WTC11 (cell line): ENCODE measurements around the gene GPD1L. TPM values are rescaled to one million over a fixed set of nuclear protein-coding genes. Genes with fewer than 3 reads are reported as not detected.

Experiments
- ATAC-seq: fragments of 200-7000 bp; cut with Tn5 transposase; 2 replicates; pipeline ENCODE4 v1.10.0; 2021; ENCODE audit warnings: mild to moderate bottlenecking, moderate library complexity
- CTCF ChIA-PET: fragments of 300-600 bp; sonication (Branson Sonifier 250); formaldehyde crosslinking; loops from one replicate; lab custom pipeline; 2021; ENCODE audit warnings: antibody characterized with exemption; lab: Charles Lee
- POLR2A ChIA-PET: fragments of 350-600 bp; sonication (Branson Sonifier 250); formaldehyde crosslinking; loops from one replicate; lab custom pipeline; 2021; ENCODE audit warnings: antibody characterized with exemption; lab: Charles Lee
- DNase-seq: peaks from one replicate; pipeline ENCODE4 v3.0.0; 2021; ENCODE audit warnings: low spot score
- H3K27ac Mint-ChIP-seq: 2 replicates; pipeline ENCODE4 v1.8.0; 2021; ENCODE audit warnings: mixed read lengths
- H3K27me3 Mint-ChIP-seq: 2 replicates; pipeline ENCODE4 v1.8.0; 2021; ENCODE audit warnings: low read depth, mild to moderate bottlenecking, moderate library complexity, mixed read lengths
- H3K36me3 Mint-ChIP-seq: 2 replicates; pipeline ENCODE4 v1.8.0; 2021; ENCODE audit warnings: mixed read lengths
- H3K4me1 Mint-ChIP-seq: 2 replicates; pipeline ENCODE4 v1.8.0; 2022; ENCODE audit warnings: mixed read lengths
- H3K4me3 Mint-ChIP-seq: 2 replicates; pipeline ENCODE4 v1.8.0; 2021; ENCODE audit warnings: mild to moderate bottlenecking, moderate library complexity, mixed read lengths
- H3K9me3 Mint-ChIP-seq: 2 replicates; pipeline ENCODE4 v1.8.0; 2021; ENCODE audit warnings: mixed read lengths
- ELF4 ChIP-seq: sonication (generic); formaldehyde crosslinking; IDR thresholded peaks from 2 replicates; pipeline ENCODE4 v1.8.1; 2022; ENCODE audit warnings: low read depth, mild to moderate bottlenecking, moderate library complexity, missing genetic modification reagents
- FOXP1 ChIP-seq: sonication (generic); formaldehyde crosslinking; IDR thresholded peaks from 2 replicates; pipeline ENCODE4 v1.8.0; 2022; ENCODE audit warnings: missing genetic modification reagents, mild to moderate bottlenecking, moderate library complexity, borderline replicate concordance
- IRF2 ChIP-seq: sonication (generic); formaldehyde crosslinking; IDR thresholded peaks from 2 replicates; pipeline ENCODE4 v1.8.0; 2022; ENCODE audit warnings: low read depth, missing genetic modification reagents, borderline replicate concordance
- MAX ChIP-seq: sonication (generic); formaldehyde crosslinking; IDR thresholded peaks from 2 replicates; pipeline ENCODE4 v1.8.0; 2022; ENCODE audit warnings: mild to moderate bottlenecking, missing genetic modification reagents
- NFYB ChIP-seq: sonication (generic); formaldehyde crosslinking; conservative IDR thresholded peaks from 2 replicates; pipeline ENCODE4 v1.8.0; 2022; ENCODE audit warnings: low read depth, missing genetic modification reagents
- OVOL2 ChIP-seq: fragments of 250-450 bp; sonication (Bioruptor Pico); IDR thresholded peaks from 2 replicates; pipeline ENCODE4 v1.9.0; 2021; ENCODE audit warnings: mild to moderate bottlenecking, borderline replicate concordance
- SMAD3 ChIP-seq: sonication (generic); formaldehyde crosslinking; IDR thresholded peaks from 2 replicates; pipeline ENCODE4 v1.8.0; 2022; ENCODE audit warnings: missing genetic modification reagents, mild to moderate bottlenecking, borderline replicate concordance
- SP1 ChIP-seq: sonication (generic); formaldehyde crosslinking; conservative IDR thresholded peaks from 2 replicates; pipeline ENCODE4 v1.8.1; 2022; ENCODE audit warnings: missing genetic modification reagents
- STAT6 ChIP-seq: sonication (generic); formaldehyde crosslinking; conservative IDR thresholded peaks from 2 replicates; pipeline ENCODE4 v1.8.1; 2023; ENCODE audit warnings: mild to moderate bottlenecking, low read depth, missing genetic modification reagents, moderate library complexity
- ZNF219 ChIP-seq: sonication (generic); formaldehyde crosslinking; IDR thresholded peaks from 2 replicates; pipeline ENCODE4 v1.8.0; 2023; ENCODE audit warnings: missing genetic modification reagents, mild to moderate bottlenecking, borderline replicate concordance
- ZNF263 ChIP-seq: sonication (generic); formaldehyde crosslinking; IDR thresholded peaks from 2 replicates; pipeline ENCODE4 v1.8.1; 2022; ENCODE audit warnings: low read depth, mild to moderate bottlenecking, moderate library complexity, missing genetic modification reagents
- ZNF396 ChIP-seq: fragments of 250-450 bp; sonication (Bioruptor Pico); IDR thresholded peaks from 2 replicates; pipeline ENCODE4 v1.8.0; 2021; ENCODE audit warnings: mild to moderate bottlenecking, moderate library complexity, borderline replicate concordance
- ZNF425 ChIP-seq: fragments of 250-450 bp; sonication (Bioruptor Pico); conservative IDR thresholded peaks from 2 replicates; pipeline ENCODE4 v1.9.0; 2021; ENCODE audit warnings: mild to moderate bottlenecking
- ZNF532 ChIP-seq: fragments of 250-450 bp; sonication (Bioruptor Pico); IDR thresholded peaks from 2 replicates; pipeline ENCODE4 v1.9.0; 2021; ENCODE audit warnings: mild to moderate bottlenecking, borderline replicate concordance
- total RNA-seq: library from RNA; stranded (reverse); gene quantifications from 3 replicates; pipeline ENCODE4 v1.2.3, GENCODE V29; 2021
- TF ChIP-seq, protein P1 (sequence below): sonication (generic); formaldehyde crosslinking; conservative IDR thresholded peaks from 2 replicates; pipeline ENCODE4 v1.8.1; 2022; ENCODE audit warnings: mild to moderate bottlenecking, missing genetic modification reagents
- TF ChIP-seq, protein P2 (sequence below): sonication (generic); formaldehyde crosslinking; IDR thresholded peaks from 2 replicates; pipeline ENCODE4 v1.8.0; 2023; ENCODE audit warnings: mild to moderate bottlenecking, missing genetic modification reagents
- TF ChIP-seq, protein P3 (sequence below): fragments of 250-450 bp; sonication (Bioruptor Pico); IDR thresholded peaks from 2 replicates; pipeline ENCODE4 v1.9.0; 2021; ENCODE audit warnings: moderate library complexity, mild to moderate bottlenecking, inconsistent platforms, borderline replicate concordance
- TF ChIP-seq, protein P4 (sequence below): sonication (generic); formaldehyde crosslinking; IDR thresholded peaks from 2 replicates; pipeline ENCODE4 v1.8.1; 2023; ENCODE audit warnings: mild to moderate bottlenecking, moderate library complexity, missing genetic modification reagents

The GPD1L gene
- total RNA-seq, 1 experiment from 2014 or later: 5.8 TPM

- TF ChIP-seq ZNF263 (CRISPR knock-in tag) (no peak), OVOL2 (CRISPR knock-in tag) (no peak), SP1 (CRISPR knock-in tag) (no peak), ZNF219 (CRISPR knock-in tag) (no peak), ZNF425 (CRISPR knock-in tag) (no peak), SMAD3 (CRISPR knock-in tag) (no peak), ZNF532 (CRISPR knock-in tag) (no peak)
- TF ChIP-seq, protein P1, sequence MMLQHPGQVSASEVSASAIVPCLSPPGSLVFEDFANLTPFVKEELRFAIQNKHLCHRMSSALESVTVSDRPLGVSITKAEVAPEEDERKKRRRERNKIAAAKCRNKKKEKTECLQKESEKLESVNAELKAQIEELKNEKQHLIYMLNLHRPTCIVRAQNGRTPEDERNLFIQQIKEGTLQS (CRISPR knock-in tag): no peak
Observed at GRCh38 chr3:32129832-32130231, 23.4 kb downstream of the GPD1L start (continued).

DNA sequence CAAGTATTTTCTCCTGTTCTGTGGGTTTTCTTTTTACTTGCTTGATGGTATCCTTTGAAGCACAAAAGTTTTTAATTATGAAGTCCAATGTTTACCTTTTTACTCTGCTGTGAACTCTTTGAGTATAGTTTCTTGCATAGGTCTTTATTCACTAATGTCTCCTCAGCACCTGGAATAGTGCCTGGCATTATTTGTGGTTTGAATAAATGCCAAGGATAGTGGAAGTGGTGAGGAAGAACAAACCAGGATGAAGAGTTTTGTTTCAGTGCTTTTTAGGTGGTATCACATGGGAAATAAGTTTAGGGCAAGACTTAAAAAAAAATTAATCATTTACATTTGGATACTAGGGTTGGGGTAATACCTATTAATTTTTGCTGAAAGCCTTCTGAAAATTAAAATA lies 25.7 kb downstream of the GPD1L start:
- Mint-ChIP-seq H3K36me3 (no peaks in the 10 kb centered on the region), H3K27me3 (no peaks in the 10 kb centered on the region), H3K9me3 (no peaks in the 10 kb centered on the region; the same call in 1 of the 2 replicates), H3K4me1 (no peaks in the 10 kb centered on the region), H3K27ac (no peak overlapping the region), H3K4me3 (no peak overlapping the region)
- TF ChIP-seq, protein P2, sequence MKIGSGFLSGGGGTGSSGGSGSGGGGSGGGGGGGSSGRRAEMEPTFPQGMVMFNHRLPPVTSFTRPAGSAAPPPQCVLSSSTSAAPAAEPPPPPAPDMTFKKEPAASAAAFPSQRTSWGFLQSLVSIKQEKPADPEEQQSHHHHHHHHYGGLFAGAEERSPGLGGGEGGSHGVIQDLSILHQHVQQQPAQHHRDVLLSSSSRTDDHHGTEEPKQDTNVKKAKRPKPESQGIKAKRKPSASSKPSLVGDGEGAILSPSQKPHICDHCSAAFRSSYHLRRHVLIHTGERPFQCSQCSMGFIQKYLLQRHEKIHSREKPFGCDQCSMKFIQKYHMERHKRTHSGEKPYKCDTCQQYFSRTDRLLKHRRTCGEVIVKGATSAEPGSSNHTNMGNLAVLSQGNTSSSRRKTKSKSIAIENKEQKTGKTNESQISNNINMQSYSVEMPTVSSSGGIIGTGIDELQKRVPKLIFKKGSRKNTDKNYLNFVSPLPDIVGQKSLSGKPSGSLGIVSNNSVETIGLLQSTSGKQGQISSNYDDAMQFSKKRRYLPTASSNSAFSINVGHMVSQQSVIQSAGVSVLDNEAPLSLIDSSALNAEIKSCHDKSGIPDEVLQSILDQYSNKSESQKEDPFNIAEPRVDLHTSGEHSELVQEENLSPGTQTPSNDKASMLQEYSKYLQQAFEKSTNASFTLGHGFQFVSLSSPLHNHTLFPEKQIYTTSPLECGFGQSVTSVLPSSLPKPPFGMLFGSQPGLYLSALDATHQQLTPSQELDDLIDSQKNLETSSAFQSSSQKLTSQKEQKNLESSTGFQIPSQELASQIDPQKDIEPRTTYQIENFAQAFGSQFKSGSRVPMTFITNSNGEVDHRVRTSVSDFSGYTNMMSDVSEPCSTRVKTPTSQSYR (CRISPR knock-in tag): no peak
- no peak for DNase-seq
- ATAC-seq: no peak
- CTCF ChIA-PET: no interaction called here
- POLR2A ChIA-PET: no interaction called here

- Mint-ChIP-seq H3K4me1 (peaks cover 2% of the 10 kb centered on the region), H3K9me3 (no peaks in the 10 kb centered on the region; the same call in 1 of the 2 replicates), H3K4me3 (no peak overlapping the region), H3K36me3 (no peaks in the 10 kb centered on the region), H3K27ac (no peak overlapping the region), H3K27me3 (no peaks in the 10 kb centered on the region)
- no peak for ATAC-seq
- ChIA-PET POLR2A (no interaction called here), CTCF (no interaction called here)
- DNase-seq: no peak
- TF ChIP-seq FOXP1 (CRISPR knock-in tag): no peak
- no peak for TF ChIP-seq ZNF396 (CRISPR knock-in tag)
- TF ChIP-seq NFYB (CRISPR knock-in tag): no peak
- no peak for TF ChIP-seq STAT6 (CRISPR knock-in tag)
- TF ChIP-seq ELF4: no peak
- no peak for TF ChIP-seq MAX (CRISPR knock-in tag)
- TF ChIP-seq, protein P3, sequence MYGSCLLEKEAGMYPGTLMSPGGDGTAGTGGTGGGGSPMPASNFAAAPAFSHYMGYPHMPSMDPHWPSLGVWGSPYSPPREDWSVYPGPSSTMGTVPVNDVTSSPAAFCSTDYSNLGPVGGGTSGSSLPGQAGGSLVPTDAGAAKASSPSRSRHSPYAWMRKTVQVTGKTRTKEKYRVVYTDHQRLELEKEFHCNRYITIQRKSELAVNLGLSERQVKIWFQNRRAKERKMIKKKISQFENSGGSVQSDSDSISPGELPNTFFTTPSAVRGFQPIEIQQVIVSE: no peak
- TF ChIP-seq, protein P4, sequence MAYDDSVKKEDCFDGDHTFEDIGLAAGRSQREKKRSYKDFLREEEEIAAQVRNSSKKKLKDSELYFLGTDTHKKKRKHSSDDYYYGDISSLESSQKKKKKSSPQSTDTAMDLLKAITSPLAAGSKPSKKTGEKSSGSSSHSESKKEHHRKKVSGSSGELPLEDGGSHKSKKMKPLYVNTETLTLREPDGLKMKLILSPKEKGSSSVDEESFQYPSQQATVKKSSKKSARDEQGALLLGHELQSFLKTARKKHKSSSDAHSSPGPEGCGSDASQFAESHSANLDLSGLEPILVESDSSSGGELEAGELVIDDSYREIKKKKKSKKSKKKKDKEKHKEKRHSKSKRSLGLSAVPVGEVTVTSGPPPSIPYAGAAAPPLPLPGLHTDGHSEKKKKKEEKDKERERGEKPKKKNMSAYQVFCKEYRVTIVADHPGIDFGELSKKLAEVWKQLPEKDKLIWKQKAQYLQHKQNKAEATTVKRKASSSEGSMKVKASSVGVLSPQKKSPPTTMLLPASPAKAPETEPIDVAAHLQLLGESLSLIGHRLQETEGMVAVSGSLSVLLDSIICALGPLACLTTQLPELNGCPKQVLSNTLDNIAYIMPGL (CRISPR knock-in tag): no peak
- TF ChIP-seq IRF2: no peak
Observed at GRCh38 chr3:32132706-32133105, 26.3 kb downstream of the GPD1L start.
